Measurements from ENCODE around the gene NTMT2. TPM values are rescaled to one million over a fixed set of nuclear protein-coding genes. Genes with fewer than 3 reads are reported as not detected.

The NTMT2 gene
- total RNA-seq, 1 donor from 2014 or later = not detected

DNA sequence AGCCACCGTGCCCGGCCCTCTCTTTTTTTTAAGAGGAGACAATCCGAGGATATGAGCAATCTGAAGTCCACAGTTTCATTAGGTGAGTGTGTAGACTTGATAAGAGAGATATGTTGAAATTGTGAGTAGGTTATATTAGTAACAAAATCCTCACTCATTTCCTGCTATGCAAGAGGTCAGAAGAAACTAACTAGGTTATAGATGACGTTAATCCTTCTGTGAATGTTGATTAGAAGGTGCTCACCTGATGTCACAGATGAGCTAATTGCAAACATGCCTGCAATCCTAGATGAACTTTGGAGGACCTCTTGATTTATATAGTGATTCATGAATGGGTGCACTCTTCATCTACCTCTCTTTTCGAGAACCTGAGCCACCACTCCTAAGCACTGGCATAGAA is 29.3 kb downstream of the NTMT2 start:
- Histone ChIP-seq H3K9me3 (ENCODE audit: low read depth) (no peaks in the 10 kb centered on the region), H3K4me3 (no peak overlapping the region), H3K79me2 (ENCODE audit: low read depth) (no peaks in the 10 kb centered on the region), H3K36me3 (no peaks in the 10 kb centered on the region), H2AFZ (replicated peaks) (no peak overlapping the region), H3K27ac (no peak overlapping the region), H4K20me1 (ENCODE audit: low read depth) (no peaks in the 10 kb centered on the region), H3K4me1 (no peaks in the 10 kb centered on the region), H3F3A (ENCODE audit: low read depth) (no peaks in the 10 kb centered on the region), H3K27me3 (no peaks in the 10 kb centered on the region), H3K9ac (no peak overlapping the region), H3K4me2 (no peak overlapping the region)
- TF ChIP-seq EZH2phosphoT487 (IDR thresholded peaks at IDR 0.05) (no peak), EZH2 (IDR thresholded peaks at IDR 0.05) (no peak)
- TF ChIP-seq, protein P1, sequence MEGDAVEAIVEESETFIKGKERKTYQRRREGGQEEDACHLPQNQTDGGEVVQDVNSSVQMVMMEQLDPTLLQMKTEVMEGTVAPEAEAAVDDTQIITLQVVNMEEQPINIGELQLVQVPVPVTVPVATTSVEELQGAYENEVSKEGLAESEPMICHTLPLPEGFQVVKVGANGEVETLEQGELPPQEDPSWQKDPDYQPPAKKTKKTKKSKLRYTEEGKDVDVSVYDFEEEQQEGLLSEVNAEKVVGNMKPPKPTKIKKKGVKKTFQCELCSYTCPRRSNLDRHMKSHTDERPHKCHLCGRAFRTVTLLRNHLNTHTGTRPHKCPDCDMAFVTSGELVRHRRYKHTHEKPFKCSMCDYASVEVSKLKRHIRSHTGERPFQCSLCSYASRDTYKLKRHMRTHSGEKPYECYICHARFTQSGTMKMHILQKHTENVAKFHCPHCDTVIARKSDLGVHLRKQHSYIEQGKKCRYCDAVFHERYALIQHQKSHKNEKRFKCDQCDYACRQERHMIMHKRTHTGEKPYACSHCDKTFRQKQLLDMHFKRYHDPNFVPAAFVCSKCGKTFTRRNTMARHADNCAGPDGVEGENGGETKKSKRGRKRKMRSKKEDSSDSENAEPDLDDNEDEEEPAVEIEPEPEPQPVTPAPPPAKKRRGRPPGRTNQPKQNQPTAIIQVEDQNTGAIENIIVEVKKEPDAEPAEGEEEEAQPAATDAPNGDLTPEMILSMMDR (IDR thresholded peaks at IDR 0.05) = no peak
- DNase-seq (ENCODE audit: low spot score) = no peak
- Mint-ChIP-seq H3K27me3 (ENCODE audit: insufficient read depth, low read depth) (peaks cover 3% of the 10 kb centered on the region), H3K4me3 (no peak overlapping the region), H3K4me1 (no peaks in the 10 kb centered on the region), H3K9me3 (peaks cover 14% of the 10 kb centered on the region), H3K27ac (no peak overlapping the region), H3K36me3 (no peaks in the 10 kb centered on the region)

DNA sequence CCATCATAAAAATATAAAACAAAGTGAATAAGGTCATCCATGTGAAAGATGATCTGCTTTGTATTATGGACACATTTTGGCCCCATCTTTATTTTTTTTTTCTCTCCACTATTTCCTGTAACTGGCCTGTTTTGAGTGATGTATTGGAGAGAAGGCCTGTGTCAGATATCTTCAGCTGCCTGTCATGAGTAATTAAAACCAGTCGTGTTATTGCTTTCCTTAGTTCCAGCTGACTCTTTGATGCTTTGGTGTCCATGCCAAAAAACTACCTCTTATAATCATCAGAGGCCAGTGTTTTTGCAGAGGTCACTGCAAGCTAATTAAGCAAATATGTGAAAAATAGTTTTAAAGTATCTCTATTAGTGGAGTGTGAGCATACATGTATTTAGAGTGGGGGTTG is 29.7 kb downstream of the NTMT2 start:
- no peak overlapping the region for H3K4me3 Mint-ChIP-seq
- no peak overlapping the region for H3K27ac Mint-ChIP-seq

DNA sequence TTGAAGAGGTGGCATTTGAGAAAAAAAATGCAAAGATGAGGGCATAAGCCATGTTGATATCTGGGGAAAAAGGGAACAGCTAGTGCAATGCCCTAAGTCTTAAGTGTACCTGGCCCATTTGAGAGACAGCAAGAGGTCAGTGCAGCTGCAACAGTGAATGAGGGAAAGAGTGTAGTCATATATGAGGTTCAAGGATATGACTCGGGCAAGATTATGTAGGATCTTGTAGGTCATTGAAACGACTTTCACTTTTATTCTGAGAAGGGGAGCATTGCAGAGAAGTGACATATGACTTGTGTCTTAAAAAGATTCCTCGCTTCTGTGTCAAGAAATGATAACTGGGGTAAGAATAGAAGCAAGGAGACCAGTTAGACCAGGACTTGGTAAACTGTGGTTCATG is 31.0 kb downstream of the NTMT2 start:
- Histone ChIP-seq H3K9ac (no peak overlapping the region), H3K27me3 (no peaks in the 10 kb centered on the region), H3K79me2 (ENCODE audit: low read depth) (no peaks in the 10 kb centered on the region), H4K20me1 (ENCODE audit: low read depth) (no peaks in the 10 kb centered on the region), H3K4me1 (no peaks in the 10 kb centered on the region), H3K27ac (no peak overlapping the region), H3K4me2 (no peak overlapping the region), H3K36me3 (no peaks in the 10 kb centered on the region), H2AFZ (replicated peaks) (no peak overlapping the region), H3K9me3 (ENCODE audit: low read depth) (no peaks in the 10 kb centered on the region), H3F3A (ENCODE audit: low read depth) (no peaks in the 10 kb centered on the region), H3K4me3 (no peak overlapping the region)
- H3K9me3 Mint-ChIP-seq = peaks cover 8% of the 10 kb centered on the region
- no peaks in the 10 kb centered on the region for H3K4me1 Mint-ChIP-seq
- TF ChIP-seq, protein P1 (IDR thresholded peaks at IDR 0.05) = no peak
- TF ChIP-seq EZH2phosphoT487 (IDR thresholded peaks at IDR 0.05) (no peak), EZH2 (IDR thresholded peaks at IDR 0.05) (no peak)
- DNase-seq (ENCODE audit: low spot score) = no peak
- no peak overlapping the region for H3K4me3 Mint-ChIP-seq
- H3K36me3 Mint-ChIP-seq = no peaks in the 10 kb centered on the region
- H3K27ac Mint-ChIP-seq = no peak overlapping the region
- H3K27me3 Mint-ChIP-seq (ENCODE audit: insufficient read depth, low read depth) = peaks cover 3% of the 10 kb centered on the region

More for the DNA sequence above, 29.7 kb downstream of the NTMT2 start:
- peaks cover 11% of the 10 kb centered on the region for H3K9me3 Mint-ChIP-seq
- H4K20me1 ChIP-seq (ENCODE audit: low read depth) = no peaks in the 10 kb centered on the region
- no peaks in the 10 kb centered on the region for H3F3A ChIP-seq (ENCODE audit: low read depth)
- no peaks in the 10 kb centered on the region for H3K4me1 Mint-ChIP-seq
- no peaks in the 10 kb centered on the region for H3K79me2 ChIP-seq (ENCODE audit: low read depth)
- H3K4me1 ChIP-seq = no peaks in the 10 kb centered on the region
- TF ChIP-seq, protein P1 (IDR thresholded peaks at IDR 0.05) = no peak
- no peak for TF ChIP-seq EZH2 (IDR thresholded peaks at IDR 0.05)
- TF ChIP-seq EZH2phosphoT487 (IDR thresholded peaks at IDR 0.05) = no peak
- H3K27ac ChIP-seq = no peak overlapping the region
- no peaks in the 10 kb centered on the region for H3K27me3 ChIP-seq
- no peaks in the 10 kb centered on the region for H3K36me3 ChIP-seq
- DNase-seq (ENCODE audit: low spot score) = no peak
- no peaks in the 10 kb centered on the region for H3K9me3 ChIP-seq (ENCODE audit: low read depth)
- H3K36me3 Mint-ChIP-seq = no peaks in the 10 kb centered on the region
- no peak overlapping the region for H2AFZ ChIP-seq (replicated peaks)
- H3K9ac ChIP-seq = no peak overlapping the region
- no peak overlapping the region for H3K4me3 ChIP-seq
- no peak overlapping the region for H3K4me2 ChIP-seq
- H3K27me3 Mint-ChIP-seq (ENCODE audit: insufficient read depth, low read depth) = peaks cover 3% of the 10 kb centered on the region

Measured in neural progenitor cell (in vitro differentiated cells).